ENCODE measurements around the gene LRP4. TPM values are rescaled to one million over a fixed set of nuclear protein-coding genes. Genes with fewer than 3 reads are reported as not detected.
"Not testable (repeated sequence)": the region's sequence is repeated elsewhere in the genome, so short reads cannot be mapped to it uniquely, and the experiment has no call there.

Gene LRP4
- total RNA-seq, 1 donor from 2014 or later, result 8.9 TPM

DNA sequence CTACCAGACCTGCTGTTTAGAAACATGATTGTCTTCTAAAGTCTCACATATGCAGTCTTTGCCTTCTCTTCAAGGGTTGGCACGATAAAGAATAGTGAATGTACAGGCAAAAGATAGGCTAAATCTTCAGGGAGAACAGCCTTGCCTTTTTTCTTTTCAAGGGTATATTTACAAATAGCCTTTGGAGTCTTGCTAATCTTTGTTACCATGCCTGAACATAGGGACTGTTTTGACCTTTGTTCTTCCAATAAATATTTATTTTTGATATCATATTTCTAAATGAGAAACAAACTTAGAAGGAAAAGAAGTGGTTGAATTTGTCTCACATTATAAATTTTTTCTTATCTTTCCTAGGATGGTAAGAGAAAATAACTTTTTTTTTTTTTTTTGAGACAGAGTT, 30.9 kb upstream of the LRP4 start:
- H3K9ac ChIP-seq (ENCODE audit: low read depth in 1 of 3, low read length in 3 of 3), result no peak overlapping the region
- H3K27me3 ChIP-seq (ENCODE audit: control insufficient read depth in 3 of 3, insufficient read depth in 3 of 3, low read length in 3 of 3), result no peaks in the 10 kb centered on the region
- H3K27ac ChIP-seq (ENCODE audit: low read depth, low read length), result no peak overlapping the region
- H3K36me3 ChIP-seq (ENCODE audit: control insufficient read depth in 3 of 3, insufficient read depth in 3 of 3, low read length in 3 of 3), result no peaks in the 10 kb centered on the region
- no peak overlapping the region for H3K4me3 ChIP-seq (ENCODE audit: low read length in 3 of 3)
- no peaks in the 10 kb centered on the region for H3K9me3 ChIP-seq (ENCODE audit: control insufficient read depth in 3 of 3, low read length in 3 of 3)
- no peaks in the 10 kb centered on the region for H3K4me1 ChIP-seq (ENCODE audit: control insufficient read depth in 3 of 3, insufficient read depth in 3 of 3, low read length in 3 of 3)

DNA sequence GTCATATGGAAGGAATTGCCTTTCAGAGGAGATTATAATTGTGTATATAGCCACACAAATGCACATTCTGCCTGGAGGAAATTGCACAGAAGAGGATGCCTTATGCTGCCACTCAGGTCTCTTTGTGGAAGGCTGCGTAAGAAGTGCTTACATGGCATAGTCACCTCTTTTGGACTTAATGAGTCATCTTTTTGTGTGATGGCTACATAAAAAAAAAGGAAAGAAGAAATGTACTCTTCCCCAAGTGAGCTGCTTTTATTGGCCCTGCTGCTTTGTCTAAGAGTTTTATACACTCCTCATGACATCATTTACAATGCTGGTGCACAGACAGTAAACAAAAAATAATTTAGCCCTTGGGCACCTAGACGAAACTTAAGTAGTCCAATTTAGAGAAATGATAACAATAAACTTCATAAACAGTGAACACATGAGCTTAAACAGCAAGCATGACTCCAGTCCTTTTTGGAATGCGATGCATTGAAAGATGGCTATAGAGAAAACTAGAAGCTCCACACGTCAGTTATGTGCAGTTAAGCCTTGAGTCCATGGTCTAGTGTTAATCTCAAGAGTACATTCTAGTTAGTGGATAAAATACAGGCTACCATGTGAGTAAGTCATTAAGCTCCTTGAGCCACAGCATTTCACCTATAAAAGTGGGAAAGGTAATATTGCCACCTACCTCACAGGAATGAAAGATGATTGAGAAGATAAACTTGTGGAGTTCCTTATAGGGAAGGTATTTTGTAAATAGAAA, 30.2 kb upstream of the LRP4 start:
- Histone ChIP-seq H3K27ac (ENCODE audit: low read depth, low read length) (no peak overlapping the region), H3K36me3 (ENCODE audit: control insufficient read depth in 3 of 3, insufficient read depth in 3 of 3, low read length in 3 of 3) (no peaks in the 10 kb centered on the region), H3K9ac (ENCODE audit: low read depth in 1 of 3, low read length in 3 of 3) (no peak overlapping the region), H3K9me3 (ENCODE audit: control insufficient read depth in 3 of 3, low read length in 3 of 3) (no peaks in the 10 kb centered on the region), H3K27me3 (ENCODE audit: control insufficient read depth in 3 of 3, insufficient read depth in 3 of 3, low read length in 3 of 3) (no peaks in the 10 kb centered on the region), H3K4me3 (ENCODE audit: low read length in 3 of 3) (no peak overlapping the region), H3K4me1 (ENCODE audit: control insufficient read depth in 3 of 3, insufficient read depth in 3 of 3, low read length in 3 of 3) (no peaks in the 10 kb centered on the region)

DNA sequence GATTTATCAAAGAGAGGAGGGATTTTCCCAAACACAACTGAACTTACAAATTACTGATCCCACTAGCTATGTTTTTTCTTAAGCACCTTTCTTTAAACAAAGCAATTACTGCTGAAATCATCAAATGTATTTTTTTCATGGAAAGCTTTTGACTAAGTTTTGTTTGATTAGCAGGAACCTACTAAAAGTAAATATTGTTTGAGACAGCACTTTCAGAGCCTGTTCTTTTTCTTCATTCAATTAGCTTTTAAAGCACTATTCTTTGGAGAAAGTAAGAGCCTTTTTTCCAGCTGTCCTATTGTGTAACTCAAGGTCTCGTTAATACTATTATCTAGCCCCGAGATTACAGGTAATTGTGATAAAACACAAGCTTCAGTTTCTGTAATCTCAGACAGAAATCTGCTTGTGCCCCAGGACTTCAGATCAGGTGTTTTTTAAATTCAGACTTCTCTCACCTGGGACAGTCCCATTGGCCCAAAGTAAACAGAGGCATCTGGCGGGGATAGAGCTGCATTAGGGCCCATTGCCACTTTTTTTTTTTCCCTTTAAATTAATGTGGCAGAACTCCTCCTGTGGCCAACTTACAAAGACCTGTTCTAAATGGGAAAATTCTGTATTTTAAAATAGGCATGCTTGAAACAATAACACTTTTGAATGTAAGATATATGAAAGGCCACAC, 29.2 kb upstream of the LRP4 start:
- Histone ChIP-seq H3K36me3 (ENCODE audit: control insufficient read depth in 3 of 3, insufficient read depth in 3 of 3, low read length in 3 of 3) (no peaks in the 10 kb centered on the region), H3K27ac (ENCODE audit: low read depth, low read length) (no peak overlapping the region), H3K27me3 (ENCODE audit: control insufficient read depth in 3 of 3, insufficient read depth in 3 of 3, low read length in 3 of 3) (no peaks in the 10 kb centered on the region), H3K9me3 (ENCODE audit: control insufficient read depth in 3 of 3, low read length in 3 of 3) (no peaks in the 10 kb centered on the region), H3K4me1 (ENCODE audit: control insufficient read depth in 3 of 3, insufficient read depth in 3 of 3, low read length in 3 of 3) (no peaks in the 10 kb centered on the region), H3K4me3 (ENCODE audit: low read length in 3 of 3) (no peak overlapping the region), H3K9ac (ENCODE audit: low read depth in 1 of 3, low read length in 3 of 3) (no peak overlapping the region)

DNA sequence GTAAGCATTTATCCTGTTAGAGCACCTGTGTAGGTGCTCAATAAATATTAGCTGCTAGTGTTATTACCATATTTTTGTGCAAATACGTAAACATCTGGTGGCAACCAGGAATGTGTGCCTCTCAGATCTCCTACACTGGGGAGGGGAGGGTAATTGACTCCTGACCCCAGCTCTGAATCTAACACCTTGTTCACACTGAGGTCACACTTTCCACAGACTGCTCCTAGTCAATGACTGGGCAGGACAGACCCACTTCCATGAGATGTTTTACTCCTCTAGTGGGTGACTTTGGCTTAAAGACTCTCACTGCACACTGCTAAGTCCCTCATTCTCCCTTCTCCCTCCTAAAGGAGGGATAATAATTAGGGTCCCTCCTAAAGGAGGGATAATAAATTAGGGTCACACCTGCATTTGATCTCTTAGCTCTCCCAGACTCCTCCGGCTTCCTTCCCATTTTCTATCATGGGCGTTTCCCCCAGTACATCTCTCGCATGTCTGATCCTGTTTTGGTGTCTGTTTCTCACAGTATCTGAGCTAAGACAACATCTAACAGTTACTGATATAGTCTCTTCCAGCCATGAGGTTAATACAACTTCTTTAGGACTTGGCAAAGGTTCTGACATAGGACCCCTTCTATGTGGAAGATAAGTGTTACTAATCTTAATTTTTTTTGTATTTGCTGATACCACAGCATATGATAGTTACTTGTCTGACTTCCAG, 26.2 kb upstream of the LRP4 start:
- Histone ChIP-seq H3K4me3 (ENCODE audit: low read length in 3 of 3) (no peak overlapping the region), H3K27me3 (ENCODE audit: control insufficient read depth in 3 of 3, insufficient read depth in 3 of 3, low read length in 3 of 3) (no peaks in the 10 kb centered on the region), H3K9me3 (ENCODE audit: control insufficient read depth in 3 of 3, low read length in 3 of 3) (no peaks in the 10 kb centered on the region), H3K4me1 (ENCODE audit: control insufficient read depth in 3 of 3, insufficient read depth in 3 of 3, low read length in 3 of 3) (no peaks in the 10 kb centered on the region), H3K36me3 (ENCODE audit: control insufficient read depth in 3 of 3, insufficient read depth in 3 of 3, low read length in 3 of 3) (no peaks in the 10 kb centered on the region), H3K9ac (ENCODE audit: low read depth in 1 of 3, low read length in 3 of 3) (no peak overlapping the region), H3K27ac (ENCODE audit: low read depth, low read length) (no peak overlapping the region)

DNA sequence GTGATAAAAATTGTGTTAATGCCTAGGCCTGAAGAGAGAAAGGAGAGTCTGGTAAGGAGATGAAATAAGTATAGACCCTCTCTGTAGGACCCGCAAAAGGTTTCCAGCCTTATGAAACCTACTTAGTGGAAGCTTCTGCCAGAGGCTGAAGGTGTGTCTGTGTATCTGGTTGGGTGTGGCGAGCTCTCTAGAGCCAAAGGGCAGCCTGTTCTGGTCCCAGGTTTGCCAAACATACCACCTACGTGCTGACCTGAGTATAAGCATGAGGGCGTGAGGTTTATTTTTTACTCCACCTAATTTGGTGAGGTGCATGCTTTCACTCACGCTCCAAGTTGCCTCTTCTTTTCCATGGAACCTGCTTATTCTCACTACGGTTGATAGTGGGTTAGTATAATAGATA, 23.8 kb upstream of the LRP4 start:
- no peaks in the 10 kb centered on the region for H3K9me3 ChIP-seq (ENCODE audit: control insufficient read depth in 3 of 3, low read length in 3 of 3)
- H3K9ac ChIP-seq (ENCODE audit: low read depth in 1 of 3, low read length in 3 of 3), result no peak overlapping the region
- H3K4me1 ChIP-seq (ENCODE audit: control insufficient read depth in 3 of 3, insufficient read depth in 3 of 3, low read length in 3 of 3), result peaks cover under 1 to 1% (median under 1%) of the 10 kb centered on the region in 3 donors
- H3K27me3 ChIP-seq (ENCODE audit: control insufficient read depth in 3 of 3, insufficient read depth in 3 of 3, low read length in 3 of 3), result no peaks in the 10 kb centered on the region
- H3K4me3 ChIP-seq (ENCODE audit: low read length in 3 of 3), result no peak overlapping the region
- no peak overlapping the region for H3K27ac ChIP-seq (ENCODE audit: low read depth, low read length)
- H3K36me3 ChIP-seq (ENCODE audit: control insufficient read depth in 3 of 3, insufficient read depth in 3 of 3, low read length in 3 of 3), result no peaks in the 10 kb centered on the region

DNA sequence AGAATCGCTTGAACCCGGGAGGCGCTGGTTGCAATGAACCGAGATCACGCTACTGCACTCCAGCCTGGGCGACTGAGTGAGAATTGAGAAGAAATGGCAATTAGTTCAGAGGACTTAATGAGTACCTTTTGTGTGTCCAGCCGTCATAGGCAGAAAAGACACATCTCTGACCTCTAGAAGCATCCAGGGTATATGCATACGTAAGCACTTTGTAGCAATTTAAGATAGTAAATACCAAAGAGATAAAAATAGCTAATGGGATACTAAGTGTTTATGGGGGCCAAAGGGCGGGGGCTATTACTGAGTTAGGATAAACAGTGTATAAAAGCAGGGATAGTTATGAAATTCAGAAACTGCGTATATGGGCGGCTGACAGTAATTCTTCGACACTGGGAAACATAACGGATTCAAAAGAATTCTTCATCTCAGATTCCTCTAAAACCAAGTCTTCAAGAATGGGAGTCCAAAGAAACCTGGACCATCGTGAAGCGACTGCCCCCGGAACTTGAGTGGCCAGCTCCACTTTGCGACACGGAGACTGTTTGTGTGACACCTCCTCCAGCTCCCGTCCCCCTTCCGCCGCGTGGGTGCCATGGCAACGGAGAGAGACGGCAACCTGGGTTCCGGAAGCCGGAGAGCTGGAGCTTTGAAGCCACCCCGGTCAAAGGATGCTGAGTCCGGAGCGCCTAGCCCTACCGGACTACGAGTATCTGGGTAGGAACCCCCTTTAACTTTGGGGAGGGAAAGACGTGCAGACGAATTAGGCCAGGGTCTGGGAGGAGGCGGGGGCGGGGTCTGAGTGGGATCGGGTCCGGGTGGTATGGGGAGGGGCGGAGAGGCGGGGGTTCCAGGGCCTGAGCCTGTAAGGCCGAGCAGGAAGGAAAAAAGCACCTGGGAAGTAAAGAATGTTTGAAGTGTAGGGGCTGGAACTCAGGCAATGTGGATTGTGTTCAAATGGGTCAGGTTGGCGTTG, 18.1 kb upstream of the LRP4 start, which contains the start of gene CSTPP1:
TSS of gene CSTPP1 (plus strand) at position 624 of the 973 bp plus-strand sequence. CDS start at position 669, 45 bp downstream.
- no peaks in the 10 kb centered on the region for H3K27me3 ChIP-seq (ENCODE audit: control insufficient read depth in 3 of 3, insufficient read depth in 3 of 3, low read length in 3 of 3)
- H3K27ac ChIP-seq (ENCODE audit: low read depth, low read length), result no peak within 1 kb of the TSS
- H3K9ac ChIP-seq (ENCODE audit: low read depth in 1 of 3, low read length in 3 of 3), result peak within 1 kb of the TSS in 2 of 3 donors; percentile 66 to 68
- peak within 1 kb of the TSS; percentile 84 to 92 (median 91) for H3K4me3 ChIP-seq (ENCODE audit: low read length in 3 of 3)
- peaks cover 4 to 8% (median 5%) of the 10 kb centered on the region in 3 donors for H3K4me1 ChIP-seq (ENCODE audit: control insufficient read depth in 3 of 3, insufficient read depth in 3 of 3, low read length in 3 of 3)
- H3K9me3 ChIP-seq (ENCODE audit: control insufficient read depth in 3 of 3, low read length in 3 of 3), result no peaks in the 10 kb centered on the region
- no peaks in the 10 kb centered on the region for H3K36me3 ChIP-seq (ENCODE audit: control insufficient read depth in 3 of 3, insufficient read depth in 3 of 3, low read length in 3 of 3)

DNA sequence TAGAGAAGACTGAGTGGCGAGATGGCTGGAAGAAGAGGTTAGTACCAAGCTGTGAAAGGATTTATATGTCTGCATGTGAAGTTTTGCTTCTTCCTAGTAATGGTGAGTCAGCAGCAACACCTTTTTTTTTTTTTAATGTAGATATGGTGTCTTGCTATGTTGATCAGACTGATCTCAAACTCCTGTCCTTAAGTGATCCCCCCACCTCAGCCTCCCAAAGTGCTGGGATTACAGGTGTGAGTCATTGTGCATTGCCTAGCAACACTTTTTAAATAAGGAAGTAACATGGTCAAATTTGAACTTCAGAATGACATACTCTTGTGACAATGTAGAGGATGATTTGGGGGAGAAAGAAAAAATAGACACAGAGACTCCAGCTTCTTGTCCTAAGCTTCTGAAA, 11.7 kb upstream of the LRP4 start:
- Histone ChIP-seq H3K36me3 (ENCODE audit: control insufficient read depth in 3 of 3, insufficient read depth in 3 of 3, low read length in 3 of 3) (no peaks in the 10 kb centered on the region), H3K9ac (ENCODE audit: low read depth in 1 of 3, low read length in 3 of 3) (no peak overlapping the region), H3K9me3 (ENCODE audit: control insufficient read depth in 3 of 3, low read length in 3 of 3) (no peaks in the 10 kb centered on the region), H3K4me3 (ENCODE audit: low read length in 3 of 3) (no peak overlapping the region), H3K27ac (ENCODE audit: low read depth, low read length) (no peak overlapping the region), H3K27me3 (ENCODE audit: control insufficient read depth in 3 of 3, insufficient read depth in 3 of 3, low read length in 3 of 3) (no peaks in the 10 kb centered on the region), H3K4me1 (ENCODE audit: control insufficient read depth in 3 of 3, insufficient read depth in 3 of 3, low read length in 3 of 3) (no peaks in the 10 kb centered on the region)

DNA sequence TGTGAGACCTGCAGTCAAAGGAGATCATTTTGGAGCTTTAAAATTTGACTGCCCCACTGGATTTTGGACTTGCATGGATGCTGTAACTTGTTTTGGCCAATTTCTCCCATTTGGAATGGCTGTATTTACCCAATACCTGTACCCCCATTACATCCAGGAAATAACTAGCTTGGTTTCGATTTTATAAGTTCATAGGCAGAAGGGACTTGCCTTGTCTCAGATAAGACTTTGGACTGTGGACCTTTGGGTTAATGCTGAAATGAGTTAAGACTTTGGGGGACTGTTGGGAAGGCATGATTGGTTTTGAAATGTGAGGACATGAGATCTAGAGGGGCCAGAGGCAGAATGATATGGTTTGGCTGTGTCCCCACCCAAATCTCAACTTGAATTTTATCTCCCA, 10.4 kb upstream of the LRP4 start:
- H3K27ac ChIP-seq (ENCODE audit: low read depth, low read length); H3K4me1 ChIP-seq (ENCODE audit: control insufficient read depth in 3 of 3, insufficient read depth in 3 of 3, low read length in 3 of 3); H3K36me3 ChIP-seq (ENCODE audit: control insufficient read depth in 3 of 3, insufficient read depth in 3 of 3, low read length in 3 of 3); H3K27me3 ChIP-seq (ENCODE audit: control insufficient read depth in 3 of 3, insufficient read depth in 3 of 3, low read length in 3 of 3); H3K9me3 ChIP-seq (ENCODE audit: control insufficient read depth in 3 of 3, low read length in 3 of 3); H3K9ac ChIP-seq (ENCODE audit: low read depth in 1 of 3, low read length in 3 of 3); H3K4me3 ChIP-seq (ENCODE audit: low read length in 3 of 3): not testable (repeated sequence)

DNA sequence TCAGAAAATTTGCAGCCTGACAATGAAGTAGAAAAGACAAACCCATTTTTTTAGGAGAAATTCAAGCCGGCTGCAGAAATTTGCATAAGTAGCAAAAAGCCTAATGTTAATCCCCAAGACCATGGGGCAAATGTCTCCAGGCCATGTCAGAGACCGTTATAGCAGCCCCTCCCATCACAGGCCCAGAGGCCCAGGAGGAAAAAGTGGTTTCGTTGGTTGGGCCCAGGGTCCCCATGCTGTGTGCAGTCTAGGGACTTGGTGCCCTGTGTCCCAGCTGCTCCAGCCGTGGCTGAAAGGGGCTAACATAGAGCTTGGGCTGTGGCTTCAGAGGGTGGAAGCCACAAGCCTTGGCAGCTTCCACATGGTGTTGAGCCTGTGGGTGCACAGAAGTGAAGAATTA, 9.6 kb upstream of the LRP4 start:
- not testable (repeated sequence) for H3K36me3 ChIP-seq (ENCODE audit: control insufficient read depth in 3 of 3, insufficient read depth in 3 of 3, low read length in 3 of 3); H3K27ac ChIP-seq (ENCODE audit: low read depth, low read length); H3K4me1 ChIP-seq (ENCODE audit: control insufficient read depth in 3 of 3, insufficient read depth in 3 of 3, low read length in 3 of 3); H3K27me3 ChIP-seq (ENCODE audit: control insufficient read depth in 3 of 3, insufficient read depth in 3 of 3, low read length in 3 of 3); H3K9ac ChIP-seq (ENCODE audit: low read depth in 1 of 3, low read length in 3 of 3); H3K9me3 ChIP-seq (ENCODE audit: control insufficient read depth in 3 of 3, low read length in 3 of 3); H3K4me3 ChIP-seq (ENCODE audit: low read length in 3 of 3)
